CD4-positive, alpha-beta T cell (primary cell): ENCODE measurements around the gene ST6GALNAC3. TPM values are rescaled to one million over a fixed set of nuclear protein-coding genes. Genes with fewer than 3 reads are reported as not detected.

Source experiments
- ATAC-seq: fragments of 200-7000 bp; cut with Tn5 transposase; one replicate; pipeline ENCODE4 v1.10.0; 2022; ENCODE audit warnings: mild to moderate bottlenecking; ENCODE audit not compliant: poor library complexity
- CTCF ChIA-PET: fragments of 350-600 bp; sonication (Branson Sonifier 250); formaldehyde crosslinking; loops from one replicate; lab custom pipeline; 2021; ENCODE audit warnings: antibody characterized with exemption, inconsistent platforms; lab: Charles Lee
- POLR2A ChIA-PET: fragments of 350-600 bp; sonication (Branson Sonifier 250); formaldehyde crosslinking; loops from one replicate; lab custom pipeline; 2021; ENCODE audit warnings: antibody characterized with exemption, inconsistent platforms; lab: Charles Lee
- DNase-seq, 14 experiments: peaks; one replicate each; pipeline ENCODE4 v3.0.0-alpha.2; 2013 to 2020; ENCODE audit warnings: mixed read lengths in 2 of 14
- H3K27ac ChIP-seq, 2 donors: one replicate each; pipeline versions ENCODE4 v1.5.1 to v1.7.0; 2013; ENCODE audit warnings: low read length in 2 of 2, low read depth in 1 of 2, mild to moderate bottlenecking in 1 of 2
- H3K27me3 ChIP-seq, 2 experiments: 1 replicate in 1 of 2; 2 replicates in 1 of 2; pipeline versions ENCODE4 v1.6.1 to v1.7.0; 2013; ENCODE audit warnings: low read length in 2 of 2, control low read depth in 1 of 2, mild to moderate bottlenecking in 1 of 2, moderate library complexity in 1 of 2; ENCODE audit not compliant: insufficient read depth in 2 of 2, control insufficient read depth in 1 of 2
- H3K36me3 ChIP-seq: one replicate; pipeline ENCODE4 v1.6.1; 2013; ENCODE audit warnings: low read length, control low read depth; ENCODE audit not compliant: insufficient read depth
- H3K4me1 ChIP-seq: one replicate; pipeline ENCODE4 v1.6.1; 2013; ENCODE audit warnings: low read length, control low read depth; ENCODE audit not compliant: insufficient read depth
- H3K4me3 ChIP-seq: one replicate; pipeline ENCODE4 v1.5.1; 2013; ENCODE audit warnings: mild to moderate bottlenecking, low read length, moderate library complexity
- H3K9me3 ChIP-seq, 2 experiments: 1 replicate in 1 of 2; 2 replicates in 1 of 2; pipeline versions ENCODE4 v1.6.1 to v1.7.0; 2013; ENCODE audit warnings: low read length in 2 of 2, mild to moderate bottlenecking in 2 of 2, control low read depth in 1 of 2, moderate library complexity in 1 of 2; ENCODE audit not compliant: control insufficient read depth in 1 of 2, insufficient read depth in 1 of 2
- H3K27ac Mint-ChIP-seq: one replicate; pipeline ENCODE4 v1.8.0; 2020; ENCODE audit warnings: mixed read lengths
- H3K27me3 Mint-ChIP-seq: one replicate; pipeline ENCODE4 v1.8.0; 2021; ENCODE audit warnings: mixed read lengths
- H3K36me3 Mint-ChIP-seq: one replicate; pipeline ENCODE4 v1.8.0; 2021; ENCODE audit warnings: low read depth, mixed read lengths
- H3K4me1 Mint-ChIP-seq: one replicate; pipeline ENCODE4 v1.8.0; 2021; ENCODE audit warnings: low read depth, mixed read lengths
- H3K4me3 Mint-ChIP-seq: one replicate; pipeline ENCODE4 v1.8.0; 2020; ENCODE audit warnings: mild to moderate bottlenecking, mixed read lengths
- H3K9me3 Mint-ChIP-seq: one replicate; pipeline ENCODE4 v1.8.0; 2020; ENCODE audit warnings: mixed read lengths
- intact Hi-C, 2 experiments: fragments of 100-400 bp; cut with DNase I in 1 of 2; cut with micrococcal nuclease in 1 of 2; formaldehyde crosslinking; loops; one replicate each; pipeline versions ENCODE4 v1.15.1 to v1.9.0; 2023 to 2025; cut with DNase I, micrococcal nuclease
- total RNA-seq, 174 experiments: library from RNA in 2 of 174; stranded (reverse) in 2 of 174; gene quantifications; one replicate each; pipeline ENCODE4 v1.2.3 and lab custom pipeline; 2021 to 2026
- TF ChIP-seq, protein P1 (sequence below): fragments of 200-600 bp; IDR thresholded peaks from one replicate; pipeline ENCODE4 v1.8.0; 2022; ENCODE audit warnings: antibody characterized with exemption, mild to moderate bottlenecking

ST6GALNAC3 gene
- total RNA-seq, 2 experiments from 2014 or later = 0.77 to 1.3 TPM

DNA sequence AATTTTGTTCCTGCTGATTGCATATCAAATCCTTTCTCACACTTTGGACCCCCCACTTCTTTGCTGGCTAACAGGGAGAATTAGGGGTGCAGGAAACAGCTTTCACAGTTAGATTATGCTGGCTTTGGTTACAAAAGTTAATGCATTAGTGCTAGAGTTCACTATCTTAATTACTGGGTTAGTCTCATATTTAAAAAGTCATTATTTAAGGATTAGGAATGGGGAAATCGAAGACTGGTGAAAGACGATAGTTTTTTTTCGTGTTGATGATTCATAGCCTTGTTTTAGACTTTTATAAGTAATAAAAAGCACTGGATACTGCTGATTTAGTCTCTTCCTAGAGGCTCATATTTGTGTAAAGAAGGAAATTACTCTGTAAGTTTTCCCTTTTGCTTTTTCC, 11.6 kb downstream of the ST6GALNAC3 start:
- POLR2A ChIA-PET = no interaction called here
- H3K36me3 Mint-ChIP-seq = no peaks in the 10 kb centered on the region

DNA sequence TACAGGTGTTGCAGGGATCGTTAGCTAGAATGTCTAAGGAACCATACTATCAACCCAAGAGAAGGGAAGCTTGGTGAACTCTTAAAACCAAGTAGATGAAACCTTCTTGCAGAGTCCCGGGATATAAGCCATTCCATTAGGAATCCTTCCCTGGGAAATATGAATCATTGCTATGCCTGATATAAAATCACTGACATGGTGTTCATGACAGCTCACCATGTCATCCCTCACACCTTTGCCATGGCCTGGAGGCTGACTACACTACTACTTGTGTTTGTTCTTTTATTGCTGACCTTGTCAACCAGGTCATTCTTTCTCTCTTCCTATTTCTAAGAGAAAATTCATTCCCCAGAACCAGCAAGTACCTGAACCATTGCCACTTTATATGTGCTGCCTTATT, 12.1 kb downstream of the ST6GALNAC3 start:
- Mint-ChIP-seq H3K27me3 (no peaks in the 10 kb centered on the region), H3K36me3 (no peaks in the 10 kb centered on the region), H3K9me3 (no peaks in the 10 kb centered on the region), H3K4me3 (no peak overlapping the region), H3K4me1 (no peaks in the 10 kb centered on the region), H3K27ac (no peak overlapping the region)
- no peak for DNase-seq
- intact Hi-C loops = no loop called here
- Histone ChIP-seq H3K27me3 (no peaks in the 10 kb centered on the region), H3K27ac (no peak overlapping the region), H3K9me3 (no peaks in the 10 kb centered on the region), H3K4me3 (no peak overlapping the region), H3K36me3 (no peaks in the 10 kb centered on the region), H3K4me1 (no peaks in the 10 kb centered on the region)
- ChIA-PET POLR2A (no interaction called here), CTCF (interaction anchor here (0.7 kb wide), 1 partner anchor 1627 kb away, joined by 3 read pairs; no protein-coding TSS in a partner anchor)
- TF ChIP-seq, protein P1, sequence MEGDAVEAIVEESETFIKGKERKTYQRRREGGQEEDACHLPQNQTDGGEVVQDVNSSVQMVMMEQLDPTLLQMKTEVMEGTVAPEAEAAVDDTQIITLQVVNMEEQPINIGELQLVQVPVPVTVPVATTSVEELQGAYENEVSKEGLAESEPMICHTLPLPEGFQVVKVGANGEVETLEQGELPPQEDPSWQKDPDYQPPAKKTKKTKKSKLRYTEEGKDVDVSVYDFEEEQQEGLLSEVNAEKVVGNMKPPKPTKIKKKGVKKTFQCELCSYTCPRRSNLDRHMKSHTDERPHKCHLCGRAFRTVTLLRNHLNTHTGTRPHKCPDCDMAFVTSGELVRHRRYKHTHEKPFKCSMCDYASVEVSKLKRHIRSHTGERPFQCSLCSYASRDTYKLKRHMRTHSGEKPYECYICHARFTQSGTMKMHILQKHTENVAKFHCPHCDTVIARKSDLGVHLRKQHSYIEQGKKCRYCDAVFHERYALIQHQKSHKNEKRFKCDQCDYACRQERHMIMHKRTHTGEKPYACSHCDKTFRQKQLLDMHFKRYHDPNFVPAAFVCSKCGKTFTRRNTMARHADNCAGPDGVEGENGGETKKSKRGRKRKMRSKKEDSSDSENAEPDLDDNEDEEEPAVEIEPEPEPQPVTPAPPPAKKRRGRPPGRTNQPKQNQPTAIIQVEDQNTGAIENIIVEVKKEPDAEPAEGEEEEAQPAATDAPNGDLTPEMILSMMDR = no peak
- no peak for ATAC-seq

More for the DNA sequence above, 11.6 kb downstream of the ST6GALNAC3 start:
- H3K27me3 ChIP-seq = no peaks in the 10 kb centered on the region
- ATAC-seq (no peak), DNase-seq (no peak)
- H3K27me3 Mint-ChIP-seq = no peaks in the 10 kb centered on the region
- CTCF ChIA-PET = interaction anchor here (0.7 kb wide), 1 partner anchor 1627 kb away, joined by 3 read pairs; no protein-coding TSS in a partner anchor
- no peak overlapping the region for H3K27ac Mint-ChIP-seq
- no peak overlapping the region for H3K27ac ChIP-seq
- intact Hi-C loops = no loop called here
- H3K4me1 ChIP-seq = no peaks in the 10 kb centered on the region
- TF ChIP-seq, protein P1 = no peak
- H3K4me3 ChIP-seq = no peak overlapping the region
- H3K4me1 Mint-ChIP-seq = no peaks in the 10 kb centered on the region
- no peaks in the 10 kb centered on the region for H3K9me3 ChIP-seq
- H3K4me3 Mint-ChIP-seq = no peak overlapping the region
- no peaks in the 10 kb centered on the region for H3K9me3 Mint-ChIP-seq
- no peaks in the 10 kb centered on the region for H3K36me3 ChIP-seq

DNA sequence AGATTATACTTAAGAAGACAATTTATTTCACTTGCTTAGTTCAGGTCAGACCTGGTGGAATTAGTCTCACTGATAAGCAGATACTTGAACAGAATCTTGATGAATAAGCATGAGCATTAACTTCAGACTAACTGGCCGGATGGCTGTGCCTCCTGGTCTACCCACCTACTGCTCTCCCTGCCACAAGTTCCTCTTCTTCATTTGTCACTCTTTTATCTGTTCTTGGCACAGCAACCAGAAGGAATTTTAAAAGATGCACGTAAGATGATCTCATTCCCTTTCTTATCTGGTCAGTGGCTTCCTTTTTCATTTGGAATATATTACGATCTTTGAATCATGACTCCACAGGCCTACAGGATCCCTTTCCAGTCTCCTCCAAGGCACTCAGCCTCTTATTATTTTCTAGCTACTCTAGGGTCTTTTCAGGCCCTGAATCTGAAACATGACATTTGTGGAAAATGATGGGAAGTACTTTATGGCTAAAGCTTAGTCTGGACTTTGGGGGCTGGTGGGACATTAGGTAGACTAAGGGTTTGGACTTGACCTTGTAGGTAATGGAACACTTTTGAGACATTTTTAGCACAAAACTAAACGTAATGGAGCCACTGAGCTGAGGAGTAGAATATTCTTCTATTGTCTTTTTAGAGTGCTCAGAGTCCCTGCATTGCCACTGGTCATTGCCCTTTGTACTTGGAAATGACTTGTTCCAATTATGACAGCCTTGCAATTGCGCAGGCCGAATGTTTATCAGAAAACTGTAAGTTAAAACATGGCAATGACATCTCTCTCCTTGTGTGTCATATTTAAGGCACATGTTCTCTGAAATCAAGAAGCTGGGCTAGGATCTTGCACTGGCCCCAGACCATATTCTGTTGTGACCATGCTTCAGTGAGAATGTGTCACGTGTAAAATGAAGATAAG, 16.0 kb downstream of the ST6GALNAC3 start:
- intact Hi-C loops = no loop called here

More for the DNA sequence above, 16.0 kb downstream of the ST6GALNAC3 start:
- H3K27me3 ChIP-seq = no peaks in the 10 kb centered on the region
- H3K36me3 ChIP-seq = no peaks in the 10 kb centered on the region
- no peak overlapping the region for H3K27ac ChIP-seq
- no peaks in the 10 kb centered on the region for H3K4me1 ChIP-seq
- Mint-ChIP-seq H3K9me3 (no peaks in the 10 kb centered on the region), H3K27ac (no peak overlapping the region), H3K4me1 (no peaks in the 10 kb centered on the region), H3K27me3 (no peaks in the 10 kb centered on the region), H3K4me3 (no peak overlapping the region), H3K36me3 (no peaks in the 10 kb centered on the region)
- ATAC-seq (no peak), DNase-seq (no peak)
- ChIA-PET CTCF (interaction anchor here (0.8 kb wide), 1 partner anchor 11 kb away, joined by 3 read pairs; no protein-coding TSS in a partner anchor), POLR2A (no interaction called here)
- TF ChIP-seq, protein P1 = no peak
- H3K9me3 ChIP-seq = no peaks in the 10 kb centered on the region
- H3K4me3 ChIP-seq = no peak overlapping the region
